ENCODE data around the gene MEFV. TPM values are rescaled to one million over a fixed set of nuclear protein-coding genes. Genes with fewer than 3 reads are reported as not detected.

The MEFV gene
- total RNA-seq, 1 donor from 2014 or later, result 0.25 TPM

Other genes starting within 250 kb of the MEFV start
- gene CLDN9, start 243.7 kb downstream of the MEFV start, total RNA-seq, result 0.43 and 0.77 TPM in 2 replicates
- not detected in 2 replicates for gene CLDN6, start 238.4 kb downstream of the MEFV start, total RNA-seq
- gene TNFRSF12A, start 236.3 kb downstream of the MEFV start, total RNA-seq, result 4.8 and 5.7 TPM in 2 replicates
- 29.2 and 31.2 TPM in 2 replicates for gene HCFC1R1, start 232.7 kb downstream of the MEFV start, total RNA-seq
- 64.3 and 65.9 TPM in 2 replicates for gene THOC6, start 232.6 kb downstream of the MEFV start, total RNA-seq
- 0.20 and 0.23 TPM in 2 replicates for gene BICDL2, start 219.7 kb downstream of the MEFV start, total RNA-seq
- 71.1 and 75.1 TPM in 2 replicates for gene MMP25, start 210.1 kb downstream of the MEFV start, total RNA-seq
- 3,664 and 3,681 TPM in 2 replicates for gene IL32, start 191.0 kb downstream of the MEFV start, total RNA-seq
- 0.11 and 0.30 TPM in 2 replicates for gene ZSCAN10, start 157.3 kb downstream of the MEFV start, total RNA-seq
- 0.23 TPM in 1 of 2 replicates, not detected in the other for gene ZNF205, start 144.0 kb downstream of the MEFV start, total RNA-seq
- 10.8 and 11.0 TPM in 2 replicates for gene ZNF213, start 121.6 kb downstream of the MEFV start, total RNA-seq
- not detected in 2 replicates for gene OR1F1, start 68.4 kb downstream of the MEFV start, total RNA-seq
- gene ZNF200, start 21.5 kb downstream of the MEFV start, total RNA-seq, result 14.4 and 16.5 TPM in 2 replicates
- 26.0 and 27.4 TPM in 2 replicates for gene ZNF263, start 26.9 kb upstream of the MEFV start, total RNA-seq
- 3.5 and 4.1 TPM in 2 replicates for gene TIGD7, start 48.8 kb upstream of the MEFV start, total RNA-seq
- 43.2 and 51.2 TPM in 2 replicates for gene ZNF75A, start 48.9 kb upstream of the MEFV start, total RNA-seq
- gene OR2C1, start 99.3 kb upstream of the MEFV start, total RNA-seq, result not detected in 2 replicates
- gene ZSCAN32, start 144.4 kb upstream of the MEFV start, total RNA-seq, result 19.8 and 19.9 TPM in 2 replicates
- 11.3 and 11.7 TPM in 2 replicates for gene ZNF174, start 144.6 kb upstream of the MEFV start, total RNA-seq
- gene ZNF597, start 186.9 kb upstream of the MEFV start, total RNA-seq, result 2.2 and 2.4 TPM in 2 replicates
- 43.8 and 54.0 TPM in 2 replicates for gene NAA60, start 187.0 kb upstream of the MEFV start, total RNA-seq
- gene C16orf90, start 238.9 kb upstream of the MEFV start, total RNA-seq, result not detected in 2 replicates
- gene CLUAP1, start 244.4 kb upstream of the MEFV start, total RNA-seq, result 25.0 and 26.2 TPM in 2 replicates